ENCODE data around the gene PIK3AP1.

GRCh38 chr10:96701265-96701664, 19.0 kb downstream of the PIK3AP1 start:
- TF ChIP-seq, protein P1, sequence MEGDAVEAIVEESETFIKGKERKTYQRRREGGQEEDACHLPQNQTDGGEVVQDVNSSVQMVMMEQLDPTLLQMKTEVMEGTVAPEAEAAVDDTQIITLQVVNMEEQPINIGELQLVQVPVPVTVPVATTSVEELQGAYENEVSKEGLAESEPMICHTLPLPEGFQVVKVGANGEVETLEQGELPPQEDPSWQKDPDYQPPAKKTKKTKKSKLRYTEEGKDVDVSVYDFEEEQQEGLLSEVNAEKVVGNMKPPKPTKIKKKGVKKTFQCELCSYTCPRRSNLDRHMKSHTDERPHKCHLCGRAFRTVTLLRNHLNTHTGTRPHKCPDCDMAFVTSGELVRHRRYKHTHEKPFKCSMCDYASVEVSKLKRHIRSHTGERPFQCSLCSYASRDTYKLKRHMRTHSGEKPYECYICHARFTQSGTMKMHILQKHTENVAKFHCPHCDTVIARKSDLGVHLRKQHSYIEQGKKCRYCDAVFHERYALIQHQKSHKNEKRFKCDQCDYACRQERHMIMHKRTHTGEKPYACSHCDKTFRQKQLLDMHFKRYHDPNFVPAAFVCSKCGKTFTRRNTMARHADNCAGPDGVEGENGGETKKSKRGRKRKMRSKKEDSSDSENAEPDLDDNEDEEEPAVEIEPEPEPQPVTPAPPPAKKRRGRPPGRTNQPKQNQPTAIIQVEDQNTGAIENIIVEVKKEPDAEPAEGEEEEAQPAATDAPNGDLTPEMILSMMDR (IDR thresholded peaks at IDR 0.05 in 8 of 11, conservative IDR thresholded peaks at IDR 0.05 in 3 of 11): no peak
- TF ChIP-seq POLR2A (IDR thresholded peaks at IDR 0.05): no peak
